ENCODE measurements around the gene MAG.
A peak's percentile ranks its signal among the peaks of the same experiment; 100 is the strongest.

Gene MAG

GRCh38 chr19:35351411-35352176 is 59.6 kb downstream of the MAG start:
- Histone ChIP-seq H3K36me3 (replicated peaks) (no peaks in the 10 kb centered on the region), H3K4me3 (ENCODE audit: low read depth, low read length) (no peak overlapping the region), H3K27ac (no peak overlapping the region), H3K27me3 (replicated peaks) (no peaks in the 10 kb centered on the region)
- in situ Hi-C loops (cut with HindIII; ENCODE audit: low pct_ligation_motif_present, low sequenced_read_pairs): no loop called here
- no peak for TF ChIP-seq CTCF (IDR thresholded peaks at IDR 0.05; ENCODE audit: low read depth, low read length, missing control alignments)
- DNase-seq: no peak

GRCh38 chr19:35352177-35352447 is 60.2 kb downstream of the MAG start:
- in situ Hi-C loops (cut with HindIII; ENCODE audit: low pct_ligation_motif_present, low sequenced_read_pairs): no loop called here
- no peak for TF ChIP-seq CTCF (IDR thresholded peaks at IDR 0.05; ENCODE audit: low read depth, low read length, missing control alignments)
- DNase-seq: no peak
- no peaks in the 10 kb centered on the region for H3K27me3 ChIP-seq (replicated peaks)
- H3K36me3 ChIP-seq (replicated peaks): no peaks in the 10 kb centered on the region
- no peak overlapping the region for H3K27ac ChIP-seq
- no peak overlapping the region for H3K4me3 ChIP-seq (ENCODE audit: low read depth, low read length)

- TF ChIP-seq CTCF (IDR thresholded peaks at IDR 0.05; ENCODE audit: low read depth, low read length, missing control alignments): peak; percentile 86
- no peaks in the 10 kb centered on the region for H3K36me3 ChIP-seq (replicated peaks)
- in situ Hi-C loops (cut with HindIII; ENCODE audit: low pct_ligation_motif_present, low sequenced_read_pairs): no loop called here
- DNase-seq: peak; percentile 51
- no peak overlapping the region for H3K27ac ChIP-seq
- no peak overlapping the region for H3K4me3 ChIP-seq (ENCODE audit: low read depth, low read length)
- H3K27me3 ChIP-seq (replicated peaks): no peaks in the 10 kb centered on the region
Measured at GRCh38 chr19:35352448-35353304, 60.7 kb downstream of the MAG start.

GRCh38 chr19:35353635-35354034 is 61.7 kb downstream of the MAG start:
- TF ChIP-seq CTCF (IDR thresholded peaks at IDR 0.05; ENCODE audit: low read depth, low read length, missing control alignments): no peak
- DNase-seq: no peak
- Histone ChIP-seq H3K36me3 (replicated peaks) (no peaks in the 10 kb centered on the region), H3K4me3 (ENCODE audit: low read depth, low read length) (no peak overlapping the region), H3K27ac (no peak overlapping the region), H3K27me3 (replicated peaks) (no peaks in the 10 kb centered on the region)
- in situ Hi-C loops (cut with HindIII; ENCODE audit: low pct_ligation_motif_present, low sequenced_read_pairs): no loop called here

GRCh38 chr19:35354898-35355297 is 62.9 kb downstream of the MAG start:
- Histone ChIP-seq H3K36me3 (replicated peaks) (no peaks in the 10 kb centered on the region), H3K27me3 (replicated peaks) (no peaks in the 10 kb centered on the region), H3K27ac (no peak overlapping the region), H3K4me3 (ENCODE audit: low read depth, low read length) (no peak overlapping the region)
- TF ChIP-seq CTCF (IDR thresholded peaks at IDR 0.05; ENCODE audit: low read depth, low read length, missing control alignments): no peak
- in situ Hi-C loops (cut with HindIII; ENCODE audit: low pct_ligation_motif_present, low sequenced_read_pairs): no loop called here
- no peak for DNase-seq
